G401.6 (cell line): ENCODE data around the gene LHX5.

Experiments used
- FAIRE-seq: peaks from 2 replicates; lab custom pipeline; 2012; peaks lifted over from hg19 to GRCh38; lab: Jason Lieb, UNC

The LHX5 gene

DNA sequence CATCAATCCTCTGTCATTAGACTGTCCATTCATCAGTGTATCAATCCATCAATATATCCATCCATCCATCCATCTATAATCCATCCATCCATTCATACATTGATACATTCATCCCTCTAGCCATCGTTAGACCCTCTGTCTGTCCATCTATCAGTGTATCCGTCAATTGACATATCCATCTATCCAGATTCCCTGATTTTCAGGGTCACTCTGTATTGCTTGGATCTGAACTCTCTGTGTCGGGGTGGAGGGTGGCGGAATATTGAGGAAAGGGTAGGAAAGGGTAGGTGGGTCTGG, 32.4 kb downstream of the LHX5 start:
- FAIRE-seq: no peak

DNA sequence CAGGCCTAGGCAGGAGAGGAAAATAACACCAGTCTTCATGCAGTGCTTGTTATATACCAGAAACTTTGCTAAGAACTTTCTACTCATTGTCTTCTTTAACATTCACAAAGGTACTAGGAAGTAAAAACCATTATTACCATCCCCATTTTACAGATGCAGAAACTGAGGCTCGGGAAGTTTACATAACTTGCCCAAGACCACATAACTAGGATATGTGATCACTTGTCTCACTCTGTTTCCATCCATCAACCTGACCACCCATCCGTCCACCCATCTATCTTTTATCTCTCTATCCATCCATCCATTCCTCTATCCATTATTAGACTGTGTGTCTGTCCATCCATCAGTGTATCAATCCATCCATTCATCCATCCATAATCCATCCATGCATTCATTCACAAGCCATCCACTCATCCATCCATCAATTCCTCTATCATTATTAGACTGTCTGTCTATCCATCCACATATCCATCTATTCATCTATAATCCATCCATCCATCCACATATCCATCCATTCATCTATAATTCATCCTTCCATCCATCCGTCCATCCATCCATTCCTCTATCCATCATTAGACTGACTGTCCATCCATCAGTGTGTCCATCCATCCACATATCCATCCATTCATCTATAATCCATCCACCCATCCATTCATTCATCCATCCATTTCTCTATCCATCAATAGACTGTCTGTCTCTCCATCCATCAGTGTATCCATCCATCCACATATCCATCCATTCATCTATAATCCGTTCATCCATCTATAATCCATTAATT, 33.0 kb downstream of the LHX5 start:
- no peak for FAIRE-seq

DNA sequence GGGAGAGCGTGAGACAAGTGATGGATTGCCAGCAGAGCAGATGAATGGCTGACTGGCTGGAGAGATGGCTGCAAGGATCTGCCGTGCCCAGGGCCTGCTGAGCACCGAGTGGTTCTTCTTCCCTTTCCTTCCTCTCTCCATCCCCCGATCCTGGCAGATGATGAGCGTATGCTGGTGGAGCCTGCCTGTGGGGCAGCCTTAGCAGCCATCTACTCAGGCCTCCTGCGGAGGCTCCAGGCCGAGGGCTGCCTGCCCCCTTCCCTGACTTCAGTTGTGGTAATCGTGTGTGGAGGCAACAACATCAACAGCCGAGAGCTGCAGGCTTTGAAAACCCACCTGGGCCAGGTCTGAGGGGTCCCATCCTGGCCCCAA, 34.0 kb downstream of the LHX5 start:
- no peak for FAIRE-seq

DNA sequence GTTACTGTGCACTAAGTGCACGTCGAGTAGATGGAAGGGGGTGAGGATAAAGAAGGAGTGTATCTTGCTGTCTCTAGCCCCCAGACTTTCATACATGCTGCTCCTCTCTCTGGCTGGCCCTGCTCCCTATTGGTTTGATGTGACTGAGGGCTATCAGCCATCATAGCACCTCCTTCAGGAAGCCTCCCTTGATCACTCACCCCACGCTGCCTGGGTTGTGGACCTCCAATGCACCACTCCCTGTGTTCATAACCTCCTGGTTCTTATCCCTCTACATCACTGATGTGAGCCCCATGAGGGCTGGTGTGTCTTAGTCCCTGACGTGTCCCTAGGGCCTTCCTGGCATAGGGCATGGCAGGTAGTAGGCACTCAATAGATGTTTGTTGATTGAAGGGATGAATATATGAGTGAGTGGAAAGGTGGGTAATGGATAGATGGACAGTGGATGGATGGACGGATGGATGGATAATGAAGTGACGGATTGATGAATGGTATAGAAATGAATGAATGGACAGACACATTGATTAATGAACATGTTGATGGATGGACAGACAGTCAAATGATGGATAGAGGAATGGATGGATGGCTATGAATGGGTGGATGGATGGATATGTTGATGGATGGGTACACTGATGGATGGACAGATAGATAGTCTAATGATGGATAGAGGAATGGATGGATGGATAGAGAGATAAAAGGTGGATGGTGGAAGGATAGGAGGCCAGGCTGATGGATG, 34.5 kb downstream of the LHX5 start:
- no peak for FAIRE-seq

DNA sequence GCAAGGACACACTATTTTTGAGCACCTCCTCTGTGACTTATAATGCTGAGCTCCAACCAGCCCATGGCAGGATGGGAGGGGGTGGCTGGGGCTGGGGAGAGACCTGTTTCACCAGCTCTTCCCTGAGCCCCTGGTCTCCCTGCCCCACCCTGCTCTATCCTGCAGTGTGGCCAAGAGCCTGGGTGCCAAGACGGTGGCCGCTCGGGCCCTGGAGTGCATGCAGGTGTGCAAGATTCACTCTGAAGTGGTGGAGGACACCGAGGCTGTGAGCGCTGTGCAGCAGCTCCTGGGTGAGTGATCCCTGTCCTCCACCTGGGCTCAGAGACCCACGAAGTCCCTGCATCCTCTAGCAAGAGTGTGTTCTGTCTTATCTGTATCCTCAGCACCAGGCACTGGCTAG, 35.1 kb downstream of the LHX5 start:
- no peak for FAIRE-seq

DNA sequence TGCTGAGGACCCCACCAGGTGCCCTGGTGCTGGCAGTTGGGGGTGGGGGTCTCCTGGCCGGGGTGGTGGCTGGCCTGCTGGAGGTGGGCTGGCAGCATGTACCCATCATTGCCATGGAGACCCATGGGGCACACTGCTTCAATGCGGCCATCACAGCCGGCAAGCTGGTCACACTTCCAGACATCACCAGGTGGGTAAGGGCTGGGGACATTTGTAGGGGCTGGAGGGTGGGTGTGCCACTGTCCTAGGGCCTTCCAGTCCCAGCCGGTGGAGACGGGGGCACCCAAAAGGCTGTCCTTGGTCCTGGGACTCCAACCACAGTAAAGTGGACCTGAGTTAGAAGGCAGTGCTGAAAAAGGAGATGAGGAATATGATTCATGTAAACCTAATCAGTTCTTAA, 36.3 kb downstream of the LHX5 start:
- no peak for FAIRE-seq

DNA sequence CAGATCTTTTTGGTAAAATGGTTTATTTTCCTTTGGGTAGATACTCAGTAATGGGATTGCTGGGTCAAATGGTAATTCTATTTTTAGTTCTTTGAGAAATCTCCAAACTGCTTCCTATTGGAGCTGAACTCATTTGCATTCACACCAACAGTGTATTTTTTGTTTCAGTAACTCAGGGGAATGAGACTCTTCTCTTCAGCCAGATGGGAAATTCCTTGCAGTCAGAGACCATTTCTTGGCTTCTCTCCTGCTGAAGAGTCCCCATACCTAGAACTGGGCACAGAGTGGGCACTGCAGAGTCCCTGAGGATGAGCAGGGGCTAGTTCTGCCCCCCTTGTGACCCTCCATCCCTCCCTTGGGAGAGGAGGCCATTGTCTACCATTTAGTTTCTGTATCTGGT, 38.7 kb downstream of the LHX5 start:
- FAIRE-seq: no peak

DNA sequence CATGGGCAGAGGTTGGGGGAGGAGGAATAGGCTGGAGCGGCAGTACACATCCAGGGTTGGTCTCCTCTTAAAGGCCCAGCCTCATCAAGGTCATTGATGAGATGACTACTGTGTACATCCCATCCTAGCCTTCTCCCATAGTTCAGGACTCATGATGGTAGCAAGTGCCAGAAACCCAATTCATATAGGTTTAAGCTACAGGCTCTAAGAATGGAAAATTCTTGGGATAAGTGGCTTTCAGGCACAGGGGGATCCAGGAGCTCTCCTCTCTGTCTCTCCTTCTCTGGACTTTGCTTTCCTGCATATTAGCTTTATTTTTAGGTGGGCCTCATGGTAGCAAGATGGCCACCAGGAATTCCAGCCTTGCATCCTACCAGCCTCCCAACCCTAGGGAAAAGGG, 43.2 kb downstream of the LHX5 start:
- FAIRE-seq: no peak

DNA sequence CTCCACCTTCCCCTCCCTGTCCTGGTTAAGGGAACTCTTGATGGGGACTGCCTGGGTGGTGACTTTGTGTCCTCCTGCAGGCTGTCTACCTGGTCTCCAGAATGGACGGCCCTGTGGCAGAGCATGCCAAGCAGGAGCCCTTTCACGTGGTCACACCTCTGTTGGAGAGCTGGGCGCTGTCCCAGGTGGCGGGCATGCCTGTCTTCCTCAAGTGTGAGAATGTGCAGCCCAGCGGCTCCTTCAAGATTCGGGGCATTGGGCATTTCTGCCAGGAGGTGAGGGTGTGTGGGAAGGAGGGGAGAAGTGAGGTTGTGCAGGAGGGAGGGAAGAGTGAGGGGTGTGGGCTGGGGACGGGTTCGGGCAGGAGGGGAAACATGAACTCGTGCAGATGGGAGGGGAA, 43.8 kb downstream of the LHX5 start:
- no peak for FAIRE-seq

DNA sequence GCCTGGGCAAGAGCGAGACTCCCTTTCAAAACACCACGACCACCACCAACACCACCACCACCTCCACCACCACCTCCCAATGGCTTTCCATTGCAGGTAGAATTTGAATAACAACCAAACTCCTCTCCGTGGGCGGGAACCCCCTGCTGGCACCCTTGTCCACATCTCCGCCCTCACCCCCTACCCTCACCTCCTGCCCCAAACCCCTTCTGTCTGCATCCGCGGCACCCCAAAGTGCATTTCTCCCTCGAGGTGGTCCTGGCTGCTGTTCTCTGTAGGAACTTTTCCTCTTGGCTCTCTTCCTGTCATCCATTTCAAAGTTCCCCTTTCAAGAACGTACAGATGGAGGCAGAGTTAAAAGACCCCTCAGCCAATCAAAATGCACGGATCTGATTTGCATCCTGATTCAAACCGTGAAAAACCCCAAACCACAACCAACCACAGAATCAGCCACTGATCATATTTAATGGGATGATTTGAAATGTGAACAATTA, 45.7 kb downstream of the LHX5 start:
- FAIRE-seq: no peak

DNA sequence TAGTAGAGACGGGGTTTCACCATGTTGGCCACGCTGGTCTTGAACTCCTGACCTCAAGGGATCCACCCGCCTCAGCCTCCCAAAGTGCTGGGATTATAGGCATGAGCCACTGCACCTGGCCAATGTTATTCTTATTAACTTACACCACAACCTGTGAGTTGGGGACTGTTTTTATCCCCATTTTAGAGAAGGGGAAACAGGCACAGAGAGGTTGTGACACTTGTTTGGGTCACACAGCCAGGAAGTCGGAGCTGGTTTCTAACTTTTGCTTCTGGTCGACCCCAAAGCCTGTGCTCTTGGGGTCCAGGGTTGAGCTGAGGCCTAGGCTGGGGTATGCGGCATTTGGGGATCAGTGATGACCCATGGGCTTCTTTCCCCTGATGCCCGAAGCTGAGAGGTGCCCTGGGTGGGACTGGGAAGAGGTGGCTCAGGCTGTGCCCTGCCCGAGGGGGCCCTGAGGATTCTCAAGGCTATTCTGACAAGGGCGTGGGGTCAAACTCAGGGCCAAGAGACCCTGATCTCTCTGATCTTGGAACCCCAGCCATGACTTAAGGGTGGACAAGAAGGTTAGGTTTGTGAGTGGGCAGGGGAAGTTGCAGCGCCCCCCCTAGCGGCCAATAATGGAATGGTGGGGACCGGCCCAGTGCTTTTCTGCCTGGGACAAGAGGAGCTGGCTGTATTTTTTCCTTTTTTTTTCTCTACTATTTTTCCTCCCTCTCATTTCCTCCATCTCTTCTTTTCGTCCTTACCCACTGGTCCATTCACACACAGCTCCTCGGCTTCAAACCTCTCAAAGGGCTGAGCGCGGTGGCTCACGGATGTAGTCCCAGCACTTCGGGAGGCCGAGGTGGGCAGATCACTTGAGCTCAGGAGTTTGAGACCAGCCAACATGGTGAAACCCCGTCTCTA, 46.5 kb downstream of the LHX5 start:
- peak; percentile 17 for FAIRE-seq

DNA sequence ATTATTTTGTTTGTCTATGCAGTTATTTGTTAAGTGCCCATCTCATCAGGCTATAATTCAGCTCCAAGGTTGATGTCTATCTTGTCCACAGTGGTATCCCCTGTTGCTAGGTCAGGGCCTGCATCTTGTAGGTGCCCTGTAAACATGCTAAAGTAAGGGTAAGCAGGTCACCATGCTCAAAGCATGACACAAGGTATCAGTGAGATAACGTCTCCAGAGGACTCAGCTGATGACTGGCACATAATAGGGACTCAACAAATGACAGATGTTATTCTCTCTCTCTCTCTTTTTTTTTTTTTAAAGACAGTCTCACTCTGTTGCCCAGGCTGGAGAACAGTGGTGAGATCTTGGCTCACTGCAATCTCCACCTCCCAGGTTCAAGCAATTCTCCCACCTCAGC, 47.2 kb downstream of the LHX5 start:
- FAIRE-seq: no peak

DNA sequence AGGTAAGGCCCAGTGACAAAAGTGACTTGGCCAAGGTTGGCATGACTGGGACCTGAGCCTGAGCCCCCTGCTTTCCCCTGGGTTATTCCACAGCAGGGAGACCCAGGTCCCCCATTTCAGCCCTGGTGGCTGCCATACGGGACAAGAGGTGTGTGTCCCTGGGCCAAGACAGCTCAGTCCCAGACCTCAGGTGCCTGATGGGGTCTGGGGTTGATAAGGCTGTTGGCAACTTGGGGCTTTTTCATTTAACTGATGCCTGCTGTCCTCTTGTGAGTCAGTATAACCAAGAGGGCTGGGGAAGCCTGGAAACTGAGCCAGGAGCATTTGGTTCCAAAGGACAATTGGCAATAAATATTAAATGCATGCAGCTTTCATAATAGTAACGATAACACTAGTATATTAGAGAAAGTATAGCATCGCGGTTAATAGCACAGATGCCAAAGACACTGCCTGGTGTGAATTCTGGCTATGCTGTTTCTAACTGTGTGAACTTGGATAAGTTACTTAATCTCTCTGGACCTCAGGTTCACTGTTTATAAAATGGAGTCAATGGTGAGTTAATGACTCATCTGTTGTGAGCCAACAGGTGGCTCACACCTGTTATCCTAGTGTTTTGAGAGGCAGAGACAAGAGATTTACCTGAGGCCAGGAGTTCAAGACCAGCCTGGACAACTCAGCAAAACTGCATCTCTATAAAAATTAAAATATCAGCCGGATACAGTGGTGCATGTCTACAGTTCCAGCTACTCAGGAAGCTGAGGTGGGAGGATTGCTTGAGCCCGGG, 48.6 kb downstream of the LHX5 start:
- FAIRE-seq: no peak

DNA sequence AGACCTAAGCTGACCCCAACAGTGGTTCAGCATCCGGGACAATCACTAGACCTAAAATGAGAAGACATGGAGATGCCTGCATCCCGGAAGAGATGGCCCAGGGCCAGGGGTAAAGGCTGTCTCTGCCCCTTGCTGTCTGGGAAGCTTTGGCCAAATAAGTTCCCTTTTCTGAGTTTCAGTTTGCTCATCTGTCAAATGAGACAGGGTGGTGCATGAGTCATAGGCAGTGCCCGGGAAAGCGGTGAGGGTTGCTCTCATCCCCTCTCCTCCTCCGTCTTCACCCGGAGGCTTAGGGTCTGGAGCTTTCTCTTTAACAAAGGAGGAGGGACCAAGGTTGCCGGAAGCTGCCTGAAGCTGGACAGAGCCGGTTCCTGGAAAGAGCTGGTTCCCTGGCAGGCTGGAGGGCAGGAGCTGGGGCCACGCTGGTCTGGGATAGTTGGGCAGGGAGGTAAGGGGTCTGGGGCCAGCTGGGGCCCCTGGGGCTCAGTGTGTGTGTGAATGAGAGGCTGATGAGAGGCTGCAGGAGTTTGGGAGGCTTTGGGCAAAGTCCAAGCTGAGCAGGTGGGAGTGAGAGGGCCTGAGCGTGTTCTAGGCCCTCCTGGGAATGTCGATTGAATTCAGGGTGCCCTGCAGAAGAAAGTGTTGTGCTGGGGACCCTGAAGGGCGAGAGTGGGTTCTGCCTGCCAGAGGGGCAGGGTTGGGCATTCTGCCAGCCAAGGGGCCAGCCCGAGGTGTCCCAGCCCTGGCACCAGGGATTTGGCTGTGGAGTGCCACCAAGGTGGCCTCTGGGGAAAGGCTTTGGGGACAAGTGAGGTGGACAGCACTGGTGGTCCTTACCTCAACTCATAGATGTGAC, 49.4 kb downstream of the LHX5 start, which contains the start of gene SDSL:
SDSL (plus strand) TSS at position 351 of the 856 bp plus-strand sequence. CDS start 5,603 bp downstream, outside the sequence.
- FAIRE-seq: no peak

DNA sequence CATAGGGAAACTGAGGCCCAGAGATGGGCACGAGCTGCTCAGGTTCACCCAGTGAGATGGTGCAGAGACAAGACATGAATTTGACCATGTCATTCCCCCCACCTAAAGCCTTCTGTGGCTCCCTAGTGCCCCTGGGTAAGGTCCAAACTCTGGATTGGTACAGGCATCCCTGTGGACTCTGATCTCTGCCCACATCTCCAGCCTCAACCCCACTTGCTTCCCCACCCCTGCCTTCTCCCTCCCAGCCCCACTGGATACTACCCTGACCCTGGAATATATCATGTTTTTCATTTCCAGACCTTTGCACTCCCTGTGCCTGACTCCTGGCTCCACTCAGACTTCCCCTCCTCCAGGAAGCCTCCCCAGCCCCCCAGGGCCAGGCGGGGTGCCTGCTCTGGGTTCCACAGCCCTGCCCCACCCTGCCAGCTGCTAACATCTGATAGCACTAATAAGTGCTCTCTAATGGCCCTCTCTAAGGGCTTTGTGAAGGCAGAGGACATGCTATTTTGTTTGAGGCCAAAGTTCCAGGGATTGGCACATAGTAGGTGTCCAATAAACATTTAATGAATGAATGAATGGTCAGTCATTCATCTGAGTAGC, 50.6 kb downstream of the LHX5 start:
- no peak for FAIRE-seq

DNA sequence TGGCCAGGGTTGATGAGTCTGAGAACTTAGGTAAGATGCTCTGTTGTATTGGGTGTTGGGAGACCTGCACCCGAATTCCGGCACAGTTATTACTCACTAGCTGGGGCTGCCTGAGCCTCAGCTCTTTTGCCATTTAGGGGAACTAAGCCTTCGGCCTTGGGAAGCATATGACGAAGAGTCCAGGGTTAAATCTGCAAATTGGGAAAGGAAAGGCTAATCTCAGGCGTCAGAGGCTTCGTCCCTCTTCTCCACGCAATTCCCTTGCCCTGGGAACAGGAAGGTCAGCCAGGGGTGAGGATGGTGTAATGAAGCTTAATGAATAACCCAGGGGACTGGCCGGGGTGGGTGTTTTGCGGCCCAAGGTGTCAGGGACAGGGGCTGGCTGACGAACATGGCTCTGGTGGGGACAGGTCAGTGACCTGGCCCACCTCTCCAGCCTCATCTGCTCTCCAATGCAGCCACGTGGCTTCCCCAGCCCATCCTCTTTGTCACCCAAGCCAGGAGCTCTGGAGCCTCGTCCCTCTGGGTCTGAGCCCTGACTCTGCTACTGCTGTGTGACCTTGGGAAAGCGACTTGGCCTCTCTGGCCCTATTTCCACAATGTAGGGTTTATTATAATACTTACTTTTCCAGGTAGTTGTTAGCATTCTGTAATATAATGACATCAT, 53.3 kb downstream of the LHX5 start:
- FAIRE-seq: no peak

DNA sequence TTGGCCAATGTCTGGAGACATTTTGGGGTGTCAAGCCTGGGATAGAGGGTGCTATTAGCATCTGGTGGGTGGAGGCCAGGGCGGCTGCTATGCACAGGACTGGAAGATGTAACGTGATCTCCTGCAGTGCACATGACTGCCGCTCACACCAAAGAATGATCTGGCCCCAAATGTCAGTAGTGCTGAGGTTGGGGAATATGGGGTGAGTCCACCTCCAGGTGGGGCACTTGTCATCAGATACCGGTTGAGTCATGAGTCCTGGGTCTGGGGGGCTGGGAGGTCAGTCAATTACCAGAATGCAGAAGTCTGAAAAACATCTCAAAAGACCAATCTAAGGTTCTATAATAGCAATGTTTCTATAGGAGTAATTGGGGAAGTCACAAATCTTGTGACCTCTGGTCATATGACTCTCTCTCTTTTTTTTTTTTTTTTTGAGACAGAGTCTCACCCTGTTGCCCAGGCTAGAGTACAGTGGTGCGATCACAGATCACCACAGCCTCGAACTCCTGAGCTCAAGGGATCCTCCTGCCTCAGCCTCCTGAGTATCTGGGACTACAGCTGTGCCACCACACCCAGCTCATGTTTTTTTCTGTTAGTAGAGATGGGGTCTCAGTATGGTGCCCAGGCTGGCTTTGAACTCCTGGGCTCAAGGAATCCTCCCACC, 55.4 kb downstream of the LHX5 start:
- no peak for FAIRE-seq

DNA sequence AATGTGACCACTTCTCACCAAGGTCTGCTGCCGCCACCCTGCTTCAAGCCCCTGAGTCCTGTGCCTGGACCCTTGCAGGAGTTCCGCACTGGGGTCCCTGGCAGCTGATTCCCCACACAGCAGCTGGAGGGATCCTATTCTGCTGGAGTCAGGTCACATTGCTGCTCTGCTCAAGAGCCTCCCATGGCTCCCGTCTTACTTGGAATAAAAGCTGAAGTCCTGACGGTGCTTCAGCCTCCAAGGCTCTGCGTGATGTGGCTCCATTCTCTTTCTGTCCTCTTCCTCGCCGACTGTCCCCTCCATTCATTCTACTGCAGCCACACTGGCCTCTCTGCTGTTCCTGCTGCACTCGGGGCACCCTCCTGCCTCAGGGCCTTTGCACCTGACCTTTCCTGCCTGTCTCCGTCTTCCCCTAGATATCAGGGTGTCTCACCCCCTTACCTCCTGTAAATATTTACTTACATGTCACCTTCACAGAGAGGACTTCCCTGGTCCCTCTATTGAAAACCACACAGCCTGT, 57.1 kb downstream of the LHX5 start:
- no peak for FAIRE-seq

DNA sequence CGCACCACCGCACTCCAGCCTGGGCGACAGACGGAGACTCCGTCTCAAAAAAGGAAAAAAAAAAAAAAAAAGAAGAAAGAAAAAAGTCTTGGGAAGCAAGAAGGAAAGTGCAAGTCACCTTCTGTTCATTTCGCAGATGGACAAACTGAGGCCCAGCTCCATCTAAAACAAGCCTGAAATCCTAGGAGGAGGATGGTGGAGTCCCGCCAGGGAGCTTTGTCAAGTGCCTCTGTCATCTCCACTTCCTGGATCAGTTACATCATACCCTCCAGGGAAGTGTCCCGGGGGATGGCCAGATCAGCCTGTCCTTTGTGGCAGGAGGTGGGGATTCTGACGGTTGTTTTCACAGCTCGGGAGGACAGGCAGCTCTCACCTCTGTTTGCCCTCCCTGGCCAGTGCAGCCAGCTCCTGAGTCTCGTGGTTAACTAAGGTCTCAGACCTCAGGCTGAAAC, 58.2 kb downstream of the LHX5 start:
- no peak for FAIRE-seq
